Peyer's patch (tissue), 4 donors: ENCODE data around the gene MGMT. TPM values are rescaled to one million over a fixed set of nuclear protein-coding genes. Genes with fewer than 3 reads are reported as not detected.
A peak's percentile ranks its signal among the peaks of the same experiment; 100 is the strongest.

ENCODE experiments used
- DNase-seq, 3 donors: peaks; one replicate each; pipeline ENCODE4 v3.0.0-alpha.2; 2017 to 2019
- H3K27ac ChIP-seq, 4 donors: fragments of 200-600 bp; sonication (generic); one replicate each; pipeline ENCODE4 v1.5.1; 2016 to 2019
- H3K27me3 ChIP-seq, 2 donors: fragments of 200-600 bp; sonication (generic); one replicate each; pipeline ENCODE4 v1.5.1; 2019
- H3K36me3 ChIP-seq, 3 donors: fragments of 200-600 bp; sonication (generic); one replicate each; pipeline ENCODE4 v1.5.1; 2016 to 2019
- H3K4me1 ChIP-seq, 4 donors: fragments of 200-600 bp; sonication (generic); one replicate each; pipeline ENCODE4 v1.5.1; 2016 to 2019
- H3K4me3 ChIP-seq, 4 donors: fragments of 200-600 bp; sonication (generic); 1 replicate in 3 of 4; 2 replicates in 1 of 4; pipeline ENCODE4 v1.5.1; 2016 to 2019; ENCODE audit warnings: mild to moderate bottlenecking in 1 of 4
- H3K9me3 ChIP-seq, 4 donors: fragments of 200-600 bp; sonication (generic); one replicate each; pipeline ENCODE4 v1.5.1; 2016 to 2019; ENCODE audit warnings: mild to moderate bottlenecking in 1 of 4
- CTCF ChIP-seq, 6 experiments: fragments of 450-650 bp in 4 of 6; fragments of 200-600 bp in 2 of 6; sonication (generic) in 1 of 6; IDR thresholded peaks; one replicate each; pipeline ENCODE4 v1.5.1; 2017 to 2019; ENCODE audit warnings: antibody characterized with exemption in 6 of 6, mild to moderate bottlenecking in 3 of 6, moderate library complexity in 1 of 6
- POLR2A ChIP-seq, 2 donors: fragments of 450-650 bp; IDR thresholded peaks; one replicate each; pipeline ENCODE4 v1.5.1; 2017; ENCODE audit warnings: antibody characterized with exemption in 2 of 2, mild to moderate bottlenecking in 2 of 2, moderate library complexity in 2 of 2
- total RNA-seq, 4 donors: library from RNA; depleted of rRNA; stranded (reverse); fragments of >200 nt; gene quantifications; one replicate each; pipeline ENCODE4 v1.1.0, GENCODE V29; 2016

The MGMT gene
- total RNA-seq, 4 donors from 2014 or later, result 24.5 to 43.7 (median 35.3) TPM

- TF ChIP-seq POLR2A (IDR thresholded peaks at IDR 0.05) (no peak), CTCF (IDR thresholded peaks at IDR 0.05) (no peak)
- no peak overlapping the region for H3K27ac ChIP-seq
- peaks cover 0 to 5% (median 1%) of the 10 kb centered on the region in 4 donors for H3K9me3 ChIP-seq
- DNase-seq, result peak in 2 of 3 donors; percentile 22 to 39
- H3K36me3 ChIP-seq, result no peaks in the 10 kb centered on the region
- no peaks in the 10 kb centered on the region for H3K27me3 ChIP-seq
- no peak overlapping the region for H3K4me3 ChIP-seq
- no peaks in the 10 kb centered on the region for H3K4me1 ChIP-seq
Observed at GRCh38 chr10:129742742-129743550, 275.9 kb downstream of the MGMT start.

GRCh38 chr10:129743738-129744133 is 276.7 kb downstream of the MGMT start:
- Histone ChIP-seq H3K9me3 (peaks cover 0 to 11% (median 1%) of the 10 kb centered on the region in 4 donors), H3K27ac (no peak overlapping the region), H3K4me3 (no peak overlapping the region), H3K36me3 (no peaks in the 10 kb centered on the region), H3K4me1 (no peaks in the 10 kb centered on the region), H3K27me3 (no peaks in the 10 kb centered on the region)
- DNase-seq, result peak in 2 of 3 donors; percentile 23 to 25
- TF ChIP-seq POLR2A (IDR thresholded peaks at IDR 0.05) (no peak), CTCF (IDR thresholded peaks at IDR 0.05) (no peak)

- TF ChIP-seq CTCF (IDR thresholded peaks at IDR 0.05), result no peak
- no peak for TF ChIP-seq POLR2A (IDR thresholded peaks at IDR 0.05)
- no peaks in the 10 kb centered on the region for H3K36me3 ChIP-seq
- no peaks in the 10 kb centered on the region for H3K27me3 ChIP-seq
- peak in 2 of 3 donors; percentile 24 to 33 for DNase-seq
- no peaks in the 10 kb centered on the region for H3K4me1 ChIP-seq
- no peak overlapping the region for H3K4me3 ChIP-seq
- peaks cover 0 to 17% (median 1%) of the 10 kb centered on the region in 4 donors for H3K9me3 ChIP-seq
- no peak overlapping the region for H3K27ac ChIP-seq
Observed at GRCh38 chr10:129744134-129745111, 277.4 kb downstream of the MGMT start.

GRCh38 chr10:129745186-129745750 is 278.2 kb downstream of the MGMT start:
- H3K36me3 ChIP-seq, result no peaks in the 10 kb centered on the region
- DNase-seq, result no peak
- no peak overlapping the region for H3K27ac ChIP-seq
- H3K27me3 ChIP-seq, result no peaks in the 10 kb centered on the region
- no peaks in the 10 kb centered on the region for H3K4me1 ChIP-seq
- TF ChIP-seq POLR2A (IDR thresholded peaks at IDR 0.05) (no peak), CTCF (IDR thresholded peaks at IDR 0.05) (no peak)
- H3K9me3 ChIP-seq, result peaks cover 0 to 19% (median 1%) of the 10 kb centered on the region in 4 donors
- H3K4me3 ChIP-seq, result no peak overlapping the region
